ENCODE data around the gene ZNF134.

DNA sequence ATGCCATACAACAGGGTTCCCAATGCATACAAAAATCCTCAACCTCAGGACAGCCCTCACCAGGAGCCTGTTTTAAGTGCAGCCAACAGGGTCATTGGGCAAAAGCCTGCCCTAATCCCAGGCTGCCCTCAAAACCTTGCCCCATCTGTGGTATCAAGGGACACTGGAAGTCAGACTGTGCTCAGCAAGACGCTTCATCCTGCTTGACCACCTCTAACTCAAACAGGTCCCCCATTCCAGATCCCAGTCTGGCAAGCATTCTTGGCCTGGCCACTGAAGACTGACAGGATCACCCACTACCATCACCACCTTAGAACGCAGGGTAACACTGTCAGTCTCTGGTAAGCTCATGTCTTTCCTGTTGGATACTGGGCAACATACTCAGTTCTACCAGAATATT lies 39.6 kb downstream of the ZNF134 start:
- TF ChIP-seq, protein P1, sequence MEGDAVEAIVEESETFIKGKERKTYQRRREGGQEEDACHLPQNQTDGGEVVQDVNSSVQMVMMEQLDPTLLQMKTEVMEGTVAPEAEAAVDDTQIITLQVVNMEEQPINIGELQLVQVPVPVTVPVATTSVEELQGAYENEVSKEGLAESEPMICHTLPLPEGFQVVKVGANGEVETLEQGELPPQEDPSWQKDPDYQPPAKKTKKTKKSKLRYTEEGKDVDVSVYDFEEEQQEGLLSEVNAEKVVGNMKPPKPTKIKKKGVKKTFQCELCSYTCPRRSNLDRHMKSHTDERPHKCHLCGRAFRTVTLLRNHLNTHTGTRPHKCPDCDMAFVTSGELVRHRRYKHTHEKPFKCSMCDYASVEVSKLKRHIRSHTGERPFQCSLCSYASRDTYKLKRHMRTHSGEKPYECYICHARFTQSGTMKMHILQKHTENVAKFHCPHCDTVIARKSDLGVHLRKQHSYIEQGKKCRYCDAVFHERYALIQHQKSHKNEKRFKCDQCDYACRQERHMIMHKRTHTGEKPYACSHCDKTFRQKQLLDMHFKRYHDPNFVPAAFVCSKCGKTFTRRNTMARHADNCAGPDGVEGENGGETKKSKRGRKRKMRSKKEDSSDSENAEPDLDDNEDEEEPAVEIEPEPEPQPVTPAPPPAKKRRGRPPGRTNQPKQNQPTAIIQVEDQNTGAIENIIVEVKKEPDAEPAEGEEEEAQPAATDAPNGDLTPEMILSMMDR (IDR thresholded peaks at IDR 0.05), result no peak
- no peak for TF ChIP-seq POLR2A (IDR thresholded peaks at IDR 0.05)
